DND-41 (cell line): Measurements from ENCODE around the gene NEUROD2.

Source experiments
- CTCF ChIP-seq: IDR thresholded peaks from 2 replicates; pipeline ENCODE4 v1.5.1; 2012; ENCODE audit warnings: borderline replicate concordance, low read length, moderate library complexity, mild to moderate bottlenecking; ENCODE audit not compliant: poor library complexity, severe bottlenecking; ENCODE audit errors: extremely low read depth
- EZH2 ChIP-seq: IDR thresholded peaks from 3 replicates; pipeline ENCODE4 v1.6.1; 2012; ENCODE audit warnings: borderline replicate concordance, low read depth, mild to moderate bottlenecking, moderate library complexity, low read length, inconsistent platforms; ENCODE audit not compliant: severe bottlenecking

- TF ChIP-seq CTCF (no peak), EZH2 (no peak)
These were observed 28.0 kb upstream of the NEUROD2 start for GRCh38 chr17:39635614-39636176.
